HS-5 (cell line): ENCODE results near the gene CD44.

Source experiments
- DNase-seq: peaks from one replicate; pipeline ENCODE4 v3.0.0-alpha.2; 2012; ENCODE audit warnings: low read depth

CD44 gene

DNA sequence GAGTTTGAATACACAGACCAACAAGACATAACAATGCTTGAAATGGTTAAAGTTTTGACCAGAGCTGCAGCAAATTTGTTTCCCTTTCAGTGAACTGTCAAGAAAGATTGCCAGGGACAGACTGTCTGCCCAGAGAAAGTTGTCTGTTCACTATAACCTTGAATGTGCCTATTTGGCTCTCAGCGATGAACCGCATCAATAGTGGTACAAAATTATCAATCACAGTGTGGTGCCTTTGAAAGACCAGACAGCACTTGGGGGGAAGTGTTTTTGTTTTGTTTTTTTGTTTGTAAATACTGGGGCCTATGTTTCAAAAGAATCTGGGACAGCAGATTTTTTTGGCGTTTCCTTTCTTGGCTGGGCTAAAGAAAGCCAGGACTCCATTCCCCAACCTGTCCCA is 123.1 kb downstream of the CD44 start:
- no peak for DNase-seq

DNA sequence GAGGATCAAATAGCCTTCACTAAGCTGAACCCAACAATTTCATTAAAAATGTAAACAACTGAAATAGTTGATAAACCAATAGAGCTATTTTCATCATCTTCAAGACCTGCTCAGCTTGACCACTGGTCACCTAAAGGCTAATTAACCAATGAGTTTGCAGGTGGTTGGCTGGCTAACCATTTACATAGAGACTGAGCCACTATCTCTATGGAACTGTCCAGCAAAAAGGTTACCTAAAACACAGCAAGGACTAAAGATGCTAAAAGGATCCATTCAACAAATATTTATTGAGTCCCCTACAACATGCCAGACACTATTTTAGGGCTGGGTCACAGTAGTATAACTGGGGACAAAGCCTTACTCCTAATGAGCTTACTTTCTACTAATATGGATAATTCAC is 123.8 kb downstream of the CD44 start:
- no peak for DNase-seq

DNA sequence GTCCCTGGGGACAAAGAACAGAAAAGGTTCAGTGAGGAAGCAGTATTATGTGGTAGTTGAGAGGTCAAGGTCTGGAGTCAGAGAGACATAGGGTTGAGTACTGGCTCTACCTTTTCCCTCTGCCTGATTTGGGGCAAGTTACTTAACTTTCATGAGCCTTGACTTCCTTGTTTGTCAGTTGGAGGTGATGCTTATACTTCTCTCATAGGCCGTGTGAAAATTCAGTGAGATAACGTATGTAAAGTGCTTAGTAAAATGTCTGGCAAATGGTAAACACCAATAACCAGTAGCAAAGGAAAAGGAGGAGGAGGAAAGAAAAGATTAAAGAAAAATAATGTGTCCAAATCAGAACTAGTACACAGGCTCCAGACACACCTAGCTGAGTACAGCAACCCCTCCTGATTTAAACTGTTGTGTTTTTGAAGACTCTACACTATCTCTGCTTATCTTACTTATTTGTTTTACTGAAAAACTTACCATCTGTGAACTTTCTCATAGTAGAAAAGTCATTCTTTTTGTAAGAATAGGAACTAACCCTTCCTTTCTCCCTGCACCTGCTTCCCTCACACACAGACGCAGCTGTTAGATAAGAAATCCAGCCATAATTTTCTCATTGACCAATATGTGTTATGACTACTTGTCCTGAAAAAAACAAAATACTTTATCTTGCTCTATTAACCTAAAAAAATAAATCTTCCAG is 126.9 kb downstream of the CD44 start:
- no peak for DNase-seq

DNA sequence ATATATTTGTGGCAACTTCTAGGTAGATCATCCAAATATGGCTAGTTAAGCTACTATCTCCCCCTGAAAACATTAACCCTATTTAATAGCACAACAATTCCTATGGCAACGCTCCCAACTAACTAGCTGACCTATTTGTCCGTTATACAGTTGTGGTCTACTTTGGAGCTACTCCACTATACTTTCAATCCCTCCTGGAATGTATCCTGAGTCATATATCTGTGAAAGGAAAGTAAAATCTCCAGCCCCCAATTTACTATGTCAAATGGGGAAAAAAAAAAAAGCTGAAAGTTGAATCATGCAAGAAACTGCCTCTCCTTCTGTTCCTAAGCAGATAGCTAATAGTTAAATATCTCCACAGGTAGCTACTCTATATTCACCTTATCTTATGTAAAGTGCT is 128.5 kb downstream of the CD44 start:
- no peak for DNase-seq

DNA sequence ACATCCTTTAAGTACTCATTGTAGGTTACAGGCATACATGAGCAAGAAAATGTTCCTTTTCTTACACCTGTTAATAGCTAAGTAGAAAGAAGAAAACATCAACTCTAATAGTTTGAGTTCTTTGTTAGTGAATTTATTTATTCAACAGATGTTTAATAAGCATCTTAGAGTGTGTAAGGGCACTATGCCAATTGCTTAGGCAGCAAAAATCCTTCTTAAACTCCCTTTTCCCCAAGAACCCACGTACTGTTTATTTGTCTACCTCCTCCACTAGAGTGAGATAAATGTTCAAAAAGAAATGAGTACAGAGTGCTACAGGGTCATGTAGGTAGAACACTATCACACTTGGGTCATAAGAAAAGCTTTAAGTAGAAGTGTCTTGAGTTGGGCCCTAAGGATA is 131.4 kb downstream of the CD44 start:
- no peak for DNase-seq

DNA sequence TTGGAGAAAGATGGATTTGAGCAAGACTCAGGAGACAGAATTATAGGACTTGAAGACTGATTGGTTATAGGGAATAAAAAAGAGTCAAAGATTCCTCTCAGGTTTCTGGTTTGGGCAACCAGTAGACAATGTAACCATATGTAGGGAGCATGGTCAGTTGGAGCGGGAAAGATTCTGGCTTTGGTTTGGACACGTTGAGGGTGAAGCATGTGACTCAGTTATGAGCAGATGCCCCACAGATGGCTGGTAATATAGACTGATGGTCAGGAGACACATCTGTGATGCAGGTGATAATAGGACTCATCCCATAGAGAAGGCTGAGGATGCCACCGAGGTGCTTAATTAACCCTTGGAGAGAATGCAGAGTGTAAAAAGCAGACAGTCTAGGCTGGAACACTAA is 132.1 kb downstream of the CD44 start:
- no peak for DNase-seq

DNA sequence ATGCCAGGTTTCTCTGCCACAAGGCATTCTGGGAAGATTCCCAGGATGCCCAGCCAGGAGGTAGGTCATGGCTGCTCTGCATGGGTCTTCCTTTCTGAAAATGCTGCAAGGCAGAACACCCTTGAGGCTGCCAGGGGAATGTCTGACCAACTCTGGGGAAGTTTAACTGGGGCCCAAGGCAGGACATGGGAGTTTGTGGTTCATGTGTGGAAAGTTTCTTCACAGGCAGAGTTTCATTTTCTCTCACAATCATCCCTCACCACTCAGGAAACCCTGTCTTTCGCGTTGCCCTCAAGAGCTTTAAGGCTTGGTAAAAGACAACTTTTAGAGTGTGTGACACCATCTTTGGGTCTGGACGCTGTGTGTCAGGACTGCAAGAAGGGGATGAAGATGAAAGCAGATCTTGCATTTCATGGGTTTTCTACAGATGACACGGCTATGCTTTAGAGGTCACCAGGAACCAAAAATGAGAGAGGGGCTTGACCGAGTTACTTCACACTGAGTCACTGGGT is 133.5 kb downstream of the CD44 start:
- no peak for DNase-seq

DNA sequence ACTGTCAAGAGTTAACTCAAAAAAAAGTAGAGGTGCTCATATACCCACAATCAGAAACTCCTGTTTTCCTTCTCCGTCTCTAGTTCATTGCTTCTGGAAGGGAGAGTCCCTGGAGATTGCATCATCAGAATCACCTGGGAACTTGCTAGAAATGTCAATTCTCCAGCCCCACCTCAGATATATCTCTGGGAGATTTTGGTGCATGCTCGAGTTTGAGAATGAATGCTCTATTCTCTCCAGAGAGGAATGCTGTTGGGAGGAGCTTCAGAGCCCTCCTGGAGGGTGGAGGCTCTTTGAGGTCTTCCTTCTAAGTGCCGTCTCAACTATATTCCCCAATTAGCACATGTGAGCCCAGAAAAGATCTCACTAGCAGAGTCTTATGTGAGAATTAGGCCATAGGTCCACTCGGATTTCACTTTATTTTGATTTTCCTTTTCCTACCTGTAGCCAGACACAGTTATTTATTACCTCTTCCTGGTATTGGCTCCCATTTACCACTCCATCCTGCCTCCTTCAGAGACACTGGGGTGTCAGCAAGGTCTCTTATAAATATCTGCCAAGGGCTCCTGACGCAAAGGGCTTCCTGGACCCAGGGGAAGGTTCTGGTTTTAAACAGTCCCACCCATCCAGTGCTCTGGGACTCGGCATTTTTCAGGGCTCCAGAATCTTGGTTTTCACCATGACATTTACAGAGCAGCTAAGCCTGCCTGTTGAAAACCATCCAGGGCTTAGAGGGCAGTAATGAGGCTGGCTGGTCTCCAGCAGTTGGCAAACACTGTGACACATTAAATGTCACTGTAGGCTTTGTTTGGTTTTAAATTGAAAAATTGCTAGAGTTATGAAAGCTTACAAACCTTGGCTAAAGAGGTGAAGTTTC is 136.2 kb downstream of the CD44 start:
- DNase-seq: no peak

DNA sequence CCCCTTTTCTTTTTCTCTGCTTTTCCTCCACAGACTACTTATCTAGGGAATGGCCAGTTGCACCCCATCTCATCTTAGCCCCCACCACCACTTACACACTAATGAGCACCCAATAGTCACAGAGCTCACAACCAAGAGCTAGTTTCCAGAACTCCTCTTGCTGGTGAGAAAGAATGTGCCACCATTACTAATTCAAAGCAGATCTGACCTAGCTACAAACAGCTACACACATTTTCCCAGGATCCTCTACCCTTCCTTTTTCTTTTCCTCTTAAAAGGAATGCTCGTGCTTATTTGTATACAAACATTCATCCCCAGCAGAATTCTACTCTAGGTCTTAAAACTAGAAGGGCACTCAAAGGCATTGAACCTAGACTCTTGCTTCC is 136.8 kb downstream of the CD44 start:
- DNase-seq: no peak

DNA sequence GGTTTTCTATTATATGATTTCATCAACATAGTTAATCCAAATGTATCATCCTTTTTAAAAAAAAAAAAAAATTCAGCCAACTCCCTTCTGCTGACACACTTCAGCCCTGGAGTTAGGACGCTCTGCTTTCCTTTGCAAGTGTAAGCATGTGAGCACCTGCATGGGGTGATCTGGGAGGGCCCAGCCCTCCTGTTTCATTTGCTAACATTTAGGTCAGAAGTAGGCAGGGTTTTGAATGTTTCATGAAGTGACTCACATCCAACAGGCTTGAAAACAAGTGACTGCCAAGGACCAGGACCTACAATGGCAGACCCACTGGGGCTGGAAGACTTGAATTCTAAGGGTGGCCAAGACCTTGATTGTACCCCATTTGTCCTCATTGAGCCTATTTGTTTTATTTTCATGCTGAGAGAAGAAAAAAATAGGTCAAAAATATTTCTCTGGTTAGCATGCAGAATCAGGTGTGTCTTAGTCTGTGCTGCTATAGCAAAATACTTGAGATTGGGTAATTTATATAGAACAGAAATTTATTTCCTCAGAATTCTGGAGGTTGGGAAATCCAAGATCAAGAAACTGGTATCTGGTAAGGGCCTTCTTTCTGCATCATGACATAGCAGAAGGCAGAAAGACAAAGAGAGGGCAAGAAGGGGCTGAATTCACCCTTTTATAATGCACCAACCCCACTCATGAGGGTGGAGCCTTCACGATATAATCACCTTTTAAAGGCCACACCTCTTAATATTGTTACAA is 137.6 kb downstream of the CD44 start:
- DNase-seq: no peak

DNA sequence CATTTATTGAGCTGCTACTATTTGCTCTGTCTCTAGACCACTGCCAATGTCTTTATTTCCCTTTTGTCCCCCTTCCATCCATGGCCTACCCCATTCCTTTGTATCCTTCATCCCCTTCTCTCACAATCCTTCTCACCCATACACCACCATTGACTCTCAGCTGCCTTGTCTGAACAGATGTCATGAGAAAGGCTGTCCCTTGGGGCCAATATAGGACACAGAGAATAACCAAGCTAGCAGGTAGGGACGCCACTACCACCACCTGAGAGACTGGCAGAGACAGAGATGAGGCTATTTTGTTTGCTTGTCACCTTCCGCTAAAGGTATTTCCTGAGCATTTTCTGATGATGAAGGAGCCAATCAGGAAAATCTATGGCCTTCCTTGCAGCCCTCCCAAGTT is 138.9 kb downstream of the CD44 start:
- no peak for DNase-seq

DNA sequence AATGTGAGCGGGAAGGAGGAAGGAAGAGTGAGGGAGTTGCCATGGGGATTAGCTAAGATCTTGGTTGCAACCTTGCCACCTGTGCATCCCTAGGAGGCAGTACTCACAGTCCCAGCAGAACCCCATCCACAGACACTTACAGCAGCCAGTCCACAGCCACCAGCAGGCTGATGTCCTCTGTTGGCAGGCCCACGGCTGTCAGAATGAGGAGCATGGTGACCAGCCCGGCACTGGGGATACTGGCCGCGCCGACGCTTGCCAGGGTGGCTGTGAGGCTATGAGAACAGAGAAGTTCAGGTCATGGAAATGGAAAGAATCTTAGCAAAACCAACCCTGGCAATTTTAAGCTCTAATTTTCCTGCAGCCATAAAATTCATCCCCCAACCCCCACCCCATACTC is 141.8 kb downstream of the CD44 start:
- no peak for DNase-seq

DNA sequence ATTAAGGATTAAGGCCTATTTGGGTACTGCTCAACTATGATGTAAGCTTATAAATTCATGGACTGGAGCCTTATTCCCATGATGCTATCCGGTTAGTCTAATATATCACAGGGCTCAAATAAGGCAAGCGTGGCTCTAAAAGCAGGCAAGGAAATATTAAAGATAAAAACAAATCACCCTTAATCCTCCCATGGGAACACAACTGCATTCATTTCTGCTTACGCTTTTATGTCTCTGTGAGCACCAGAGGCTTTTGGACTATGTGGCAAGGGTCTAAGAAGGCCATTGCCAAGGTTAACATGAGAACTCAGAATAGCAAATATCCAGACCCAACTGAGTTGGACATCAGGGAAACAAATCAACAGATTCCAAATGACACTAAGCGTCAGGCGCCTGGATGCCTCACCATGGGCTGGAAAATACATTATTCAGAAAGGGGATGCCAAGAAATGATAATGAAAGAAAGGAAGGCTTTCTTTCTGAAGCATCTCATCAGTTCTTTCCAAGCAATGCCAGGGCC is 142.3 kb downstream of the CD44 start:
- DNase-seq: no peak
